Measurements from ENCODE around the gene MBP.
A peak's percentile ranks its signal among the peaks of the same experiment; 100 is the strongest.

- no peak for TF ChIP-seq CTCF (IDR thresholded peaks at IDR 0.05; ENCODE audit: insufficient read depth, low read length)
- TF ChIP-seq, protein P1, sequence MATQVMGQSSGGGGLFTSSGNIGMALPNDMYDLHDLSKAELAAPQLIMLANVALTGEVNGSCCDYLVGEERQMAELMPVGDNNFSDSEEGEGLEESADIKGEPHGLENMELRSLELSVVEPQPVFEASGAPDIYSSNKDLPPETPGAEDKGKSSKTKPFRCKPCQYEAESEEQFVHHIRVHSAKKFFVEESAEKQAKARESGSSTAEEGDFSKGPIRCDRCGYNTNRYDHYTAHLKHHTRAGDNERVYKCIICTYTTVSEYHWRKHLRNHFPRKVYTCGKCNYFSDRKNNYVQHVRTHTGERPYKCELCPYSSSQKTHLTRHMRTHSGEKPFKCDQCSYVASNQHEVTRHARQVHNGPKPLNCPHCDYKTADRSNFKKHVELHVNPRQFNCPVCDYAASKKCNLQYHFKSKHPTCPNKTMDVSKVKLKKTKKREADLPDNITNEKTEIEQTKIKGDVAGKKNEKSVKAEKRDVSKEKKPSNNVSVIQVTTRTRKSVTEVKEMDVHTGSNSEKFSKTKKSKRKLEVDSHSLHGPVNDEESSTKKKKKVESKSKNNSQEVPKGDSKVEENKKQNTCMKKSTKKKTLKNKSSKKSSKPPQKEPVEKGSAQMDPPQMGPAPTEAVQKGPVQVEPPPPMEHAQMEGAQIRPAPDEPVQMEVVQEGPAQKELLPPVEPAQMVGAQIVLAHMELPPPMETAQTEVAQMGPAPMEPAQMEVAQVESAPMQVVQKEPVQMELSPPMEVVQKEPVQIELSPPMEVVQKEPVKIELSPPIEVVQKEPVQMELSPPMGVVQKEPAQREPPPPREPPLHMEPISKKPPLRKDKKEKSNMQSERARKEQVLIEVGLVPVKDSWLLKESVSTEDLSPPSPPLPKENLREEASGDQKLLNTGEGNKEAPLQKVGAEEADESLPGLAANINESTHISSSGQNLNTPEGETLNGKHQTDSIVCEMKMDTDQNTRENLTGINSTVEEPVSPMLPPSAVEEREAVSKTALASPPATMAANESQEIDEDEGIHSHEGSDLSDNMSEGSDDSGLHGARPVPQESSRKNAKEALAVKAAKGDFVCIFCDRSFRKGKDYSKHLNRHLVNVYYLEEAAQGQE (IDR thresholded peaks at IDR 0.05; ENCODE audit: insufficient replicate concordance, low read depth): no peak
- TF ChIP-seq SPI1 (IDR thresholded peaks at IDR 0.05; ENCODE audit: borderline replicate concordance, low read depth): peak; percentile 91
- no peak; the same call in 1 of the 2 replicates for TF ChIP-seq POLR2AphosphoS5 (IDR thresholded peaks at IDR 0.05; ENCODE audit: low read depth)
These were observed 34.6 kb downstream of the MBP start for GRCh38 chr18:77098029-77098428.

Data from HL-60 (cell line).